Chondrocyte (in vitro differentiated cells): ENCODE measurements around the gene ZYX. TPM values are rescaled to one million over a fixed set of nuclear protein-coding genes. Genes with fewer than 3 reads are reported as not detected.

Source experiments
- DNase-seq: peaks from one replicate; pipeline ENCODE4 v3.0.0; 2021; ENCODE audit warnings: mixed read lengths, low spot score
- H3K27ac Mint-ChIP-seq: one replicate; pipeline ENCODE4 v1.8.0; 2021; ENCODE audit warnings: mild to moderate bottlenecking, moderate library complexity, mixed read lengths; ENCODE audit not compliant: unreplicated experiment
- H3K27me3 Mint-ChIP-seq: 2 replicates; pipeline ENCODE4 v1.8.0; 2021; ENCODE audit warnings: low read depth, mixed read lengths
- H3K36me3 Mint-ChIP-seq: 2 replicates; pipeline ENCODE4 v1.8.0; 2021; ENCODE audit warnings: low read depth, mixed read lengths
- H3K4me1 Mint-ChIP-seq: 2 replicates; pipeline ENCODE4 v1.8.0; 2021; ENCODE audit warnings: low read depth, mild to moderate bottlenecking, mixed read lengths
- H3K4me3 Mint-ChIP-seq: one replicate; pipeline ENCODE4 v1.8.0; 2021; ENCODE audit warnings: mild to moderate bottlenecking, moderate library complexity, mixed read lengths; ENCODE audit not compliant: unreplicated experiment
- H3K9me3 Mint-ChIP-seq: 2 replicates; pipeline ENCODE4 v1.8.0; 2021; ENCODE audit warnings: low read depth, mixed read lengths
- total RNA-seq: library from RNA; stranded (reverse); gene quantifications from 3 replicates; pipeline ENCODE4 v1.2.1, GENCODE V29; 2021
- TF ChIP-seq, protein P1 (sequence below): fragments of 200-600 bp; sonication (generic); IDR thresholded peaks from 2 replicates; pipeline ENCODE4 v1.5.0; 2021; ENCODE audit warnings: antibody characterized with exemption, mild to moderate bottlenecking, moderate library complexity

Gene ZYX
- total RNA-seq, 1 donor from 2014 or later = 386 TPM

DNA sequence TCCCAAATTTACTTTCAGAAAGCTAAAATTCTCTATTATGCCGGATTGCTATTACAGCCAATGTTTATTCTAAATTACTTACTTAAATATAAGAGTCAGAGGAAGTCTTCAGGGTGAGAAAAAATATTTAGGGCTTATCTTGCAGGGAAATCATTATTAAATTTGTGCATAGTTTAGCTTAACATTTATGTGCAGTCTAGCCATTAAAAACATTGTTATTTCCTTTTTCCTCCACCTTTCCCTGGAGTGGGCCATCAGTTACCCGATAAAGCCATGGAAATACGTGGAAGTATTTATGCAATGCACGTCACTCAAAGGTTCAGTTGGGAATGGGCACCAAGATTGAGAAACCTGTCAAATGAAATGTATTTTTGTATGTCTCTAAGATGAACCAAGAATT, 52.6 kb downstream of the ZYX start:
- H3K36me3 Mint-ChIP-seq = peaks cover 2% of the 10 kb centered on the region
- no peak overlapping the region for H3K27ac Mint-ChIP-seq
- TF ChIP-seq, protein P1, sequence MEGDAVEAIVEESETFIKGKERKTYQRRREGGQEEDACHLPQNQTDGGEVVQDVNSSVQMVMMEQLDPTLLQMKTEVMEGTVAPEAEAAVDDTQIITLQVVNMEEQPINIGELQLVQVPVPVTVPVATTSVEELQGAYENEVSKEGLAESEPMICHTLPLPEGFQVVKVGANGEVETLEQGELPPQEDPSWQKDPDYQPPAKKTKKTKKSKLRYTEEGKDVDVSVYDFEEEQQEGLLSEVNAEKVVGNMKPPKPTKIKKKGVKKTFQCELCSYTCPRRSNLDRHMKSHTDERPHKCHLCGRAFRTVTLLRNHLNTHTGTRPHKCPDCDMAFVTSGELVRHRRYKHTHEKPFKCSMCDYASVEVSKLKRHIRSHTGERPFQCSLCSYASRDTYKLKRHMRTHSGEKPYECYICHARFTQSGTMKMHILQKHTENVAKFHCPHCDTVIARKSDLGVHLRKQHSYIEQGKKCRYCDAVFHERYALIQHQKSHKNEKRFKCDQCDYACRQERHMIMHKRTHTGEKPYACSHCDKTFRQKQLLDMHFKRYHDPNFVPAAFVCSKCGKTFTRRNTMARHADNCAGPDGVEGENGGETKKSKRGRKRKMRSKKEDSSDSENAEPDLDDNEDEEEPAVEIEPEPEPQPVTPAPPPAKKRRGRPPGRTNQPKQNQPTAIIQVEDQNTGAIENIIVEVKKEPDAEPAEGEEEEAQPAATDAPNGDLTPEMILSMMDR = no peak
- peaks cover 17% of the 10 kb centered on the region for H3K27me3 Mint-ChIP-seq
- DNase-seq = no peak
- H3K4me3 Mint-ChIP-seq = no peak overlapping the region
- H3K9me3 Mint-ChIP-seq = no peaks in the 10 kb centered on the region
- no peaks in the 10 kb centered on the region for H3K4me1 Mint-ChIP-seq

DNA sequence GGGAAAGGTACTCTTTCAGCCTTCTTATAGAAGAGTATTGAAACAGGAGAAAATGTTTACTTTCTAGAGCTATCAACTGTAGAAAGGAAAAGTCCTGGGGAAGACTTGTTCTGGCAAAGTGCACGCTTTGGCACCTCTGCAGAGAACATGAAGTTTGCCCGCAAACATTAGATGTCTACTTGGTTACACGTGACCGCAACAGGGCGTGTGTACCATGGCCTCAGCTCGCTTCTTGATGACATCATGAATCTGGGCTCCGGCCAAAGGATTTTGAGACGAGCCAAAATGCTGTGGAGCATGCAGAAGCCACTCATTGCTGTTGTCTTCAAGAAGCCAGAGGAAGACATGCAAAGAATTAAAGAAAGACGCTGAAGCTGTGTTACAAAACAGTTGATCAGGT, 53.5 kb downstream of the ZYX start:
- peaks cover 2% of the 10 kb centered on the region for H3K36me3 Mint-ChIP-seq
- no peaks in the 10 kb centered on the region for H3K9me3 Mint-ChIP-seq
- H3K27ac Mint-ChIP-seq = no peak overlapping the region
- no peak for DNase-seq
- H3K4me3 Mint-ChIP-seq = no peak overlapping the region
- H3K4me1 Mint-ChIP-seq = no peaks in the 10 kb centered on the region
- TF ChIP-seq, protein P1 = no peak
- H3K27me3 Mint-ChIP-seq = peaks cover 18% of the 10 kb centered on the region

DNA sequence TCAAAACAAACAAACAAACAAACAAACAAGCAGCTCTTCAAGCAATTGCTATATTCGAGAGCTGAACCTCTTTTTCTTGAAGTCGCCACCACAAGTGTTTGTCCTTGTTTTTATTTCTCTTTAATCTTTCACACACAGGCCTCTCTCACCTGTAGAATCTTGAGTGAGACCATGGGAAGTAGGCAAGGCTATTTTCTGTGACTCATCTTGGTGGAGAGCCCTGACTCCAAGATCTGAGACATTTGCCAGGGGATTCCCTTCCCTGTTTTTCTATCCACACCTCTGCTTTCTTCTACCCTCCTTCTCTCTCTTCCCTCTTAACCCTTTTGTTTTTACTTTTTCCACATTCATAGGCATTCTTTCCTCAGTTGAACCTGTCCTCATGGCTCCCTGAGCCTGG, 54.1 kb downstream of the ZYX start:
- Mint-ChIP-seq H3K27me3 (peaks cover 22% of the 10 kb centered on the region), H3K27ac (no peak overlapping the region), H3K9me3 (no peaks in the 10 kb centered on the region), H3K4me1 (no peaks in the 10 kb centered on the region), H3K36me3 (peaks cover 2% of the 10 kb centered on the region), H3K4me3 (no peak overlapping the region)
- TF ChIP-seq, protein P1 = no peak
- DNase-seq = no peak

GRCh38 chr7:143436325-143436946, 55.3 kb downstream of the ZYX start:
- Mint-ChIP-seq H3K4me3 (no peak overlapping the region), H3K27me3 (peaks cover 26% of the 10 kb centered on the region), H3K4me1 (no peaks in the 10 kb centered on the region), H3K9me3 (no peaks in the 10 kb centered on the region), H3K27ac (no peak overlapping the region), H3K36me3 (peaks cover 2% of the 10 kb centered on the region)
- no peak for DNase-seq
- TF ChIP-seq, protein P1 = no peak

- TF ChIP-seq, protein P1 = no peak
- no peaks in the 10 kb centered on the region for H3K4me1 Mint-ChIP-seq
Measured at GRCh38 chr7:143437578-143437977, 56.4 kb downstream of the ZYX start.

More at GRCh38 chr7:143437578-143437977, 56.4 kb downstream of the ZYX start:
- Mint-ChIP-seq H3K27me3 (peaks cover 34% of the 10 kb centered on the region), H3K9me3 (no peaks in the 10 kb centered on the region), H3K36me3 (peaks cover 2% of the 10 kb centered on the region), H3K27ac (no peak overlapping the region), H3K4me3 (no peak overlapping the region)
- DNase-seq = no peak
